Endothelial cell (in vitro differentiated cells): ENCODE measurements around the gene RNU2-1. TPM values are rescaled to one million over a fixed set of nuclear protein-coding genes. Genes with fewer than 3 reads are reported as not detected.

Experiments used
- DNase-seq: peaks from one replicate; pipeline ENCODE4 v3.0.0; 2021; ENCODE audit warnings: low spot score
- H3K27ac Mint-ChIP-seq: one replicate; pipeline ENCODE4 v1.8.0; 2021; ENCODE audit warnings: mixed read lengths, inconsistent platforms; ENCODE audit not compliant: unreplicated experiment
- H3K27me3 Mint-ChIP-seq: one replicate; pipeline ENCODE4 v1.8.0; 2021; ENCODE audit warnings: mild to moderate bottlenecking, moderate library complexity, mixed read lengths, inconsistent platforms; ENCODE audit not compliant: unreplicated experiment
- H3K36me3 Mint-ChIP-seq: one replicate; pipeline ENCODE4 v1.8.0; 2021; ENCODE audit warnings: mild to moderate bottlenecking, low read depth, mixed read lengths, inconsistent platforms; ENCODE audit not compliant: unreplicated experiment
- H3K4me1 Mint-ChIP-seq: one replicate; pipeline ENCODE4 v1.8.0; 2021; ENCODE audit warnings: mild to moderate bottlenecking, mixed read lengths, inconsistent platforms; ENCODE audit not compliant: unreplicated experiment
- H3K4me3 Mint-ChIP-seq: one replicate; pipeline ENCODE4 v1.8.0; 2021; ENCODE audit warnings: mild to moderate bottlenecking, mixed read lengths, inconsistent platforms; ENCODE audit not compliant: unreplicated experiment
- H3K9me3 Mint-ChIP-seq: one replicate; pipeline ENCODE4 v1.8.0; 2021; ENCODE audit warnings: mixed read lengths, inconsistent platforms; ENCODE audit not compliant: unreplicated experiment
- total RNA-seq: library from RNA; stranded (reverse); fragmentation: NEBNext Ultra II Directional; extraction: Animal tissue kit (Norgen Biotek cat#: 25700); gene quantifications from one replicate; pipeline ENCODE4 v1.2.1, GENCODE V29; 2021; ENCODE audit not compliant: unreplicated experiment
- TF ChIP-seq, protein P1 (sequence below): fragments of 200-600 bp; sonication (generic); IDR thresholded peaks from one replicate; pipeline ENCODE4 v1.5.0; 2021; ENCODE audit warnings: antibody characterized with exemption; ENCODE audit not compliant: unreplicated experiment

The RNU2-1 gene
- total RNA-seq, 1 donor from 2014 or later = 10,056 TPM

DNA sequence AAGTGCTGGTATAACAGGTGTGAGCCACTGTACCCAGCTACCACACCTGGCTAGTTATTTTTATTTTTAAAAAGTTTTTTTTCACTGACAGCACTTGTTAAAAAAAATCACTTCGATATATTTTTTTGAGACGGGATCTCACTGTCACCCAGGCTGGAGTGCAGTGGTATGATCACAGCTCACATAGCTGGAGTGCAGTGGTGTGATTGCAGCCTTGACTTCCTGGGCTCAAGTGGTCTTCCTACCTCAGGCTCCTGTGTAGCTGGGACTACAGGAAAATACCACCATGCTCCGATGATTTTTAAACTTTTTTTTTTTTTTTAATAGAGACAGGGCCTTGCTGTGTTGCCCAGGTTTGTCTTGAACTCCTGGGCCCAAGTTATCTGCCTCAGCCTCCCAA, 49.9 kb downstream of the RNU2-1 start:
- Mint-ChIP-seq H3K27ac (no peak overlapping the region), H3K4me1 (no peaks in the 10 kb centered on the region), H3K36me3 (peaks cover 13% of the 10 kb centered on the region), H3K27me3 (peaks cover 1% of the 10 kb centered on the region), H3K9me3 (no peaks in the 10 kb centered on the region), H3K4me3 (no peak overlapping the region)
- DNase-seq = no peak
- TF ChIP-seq, protein P1, sequence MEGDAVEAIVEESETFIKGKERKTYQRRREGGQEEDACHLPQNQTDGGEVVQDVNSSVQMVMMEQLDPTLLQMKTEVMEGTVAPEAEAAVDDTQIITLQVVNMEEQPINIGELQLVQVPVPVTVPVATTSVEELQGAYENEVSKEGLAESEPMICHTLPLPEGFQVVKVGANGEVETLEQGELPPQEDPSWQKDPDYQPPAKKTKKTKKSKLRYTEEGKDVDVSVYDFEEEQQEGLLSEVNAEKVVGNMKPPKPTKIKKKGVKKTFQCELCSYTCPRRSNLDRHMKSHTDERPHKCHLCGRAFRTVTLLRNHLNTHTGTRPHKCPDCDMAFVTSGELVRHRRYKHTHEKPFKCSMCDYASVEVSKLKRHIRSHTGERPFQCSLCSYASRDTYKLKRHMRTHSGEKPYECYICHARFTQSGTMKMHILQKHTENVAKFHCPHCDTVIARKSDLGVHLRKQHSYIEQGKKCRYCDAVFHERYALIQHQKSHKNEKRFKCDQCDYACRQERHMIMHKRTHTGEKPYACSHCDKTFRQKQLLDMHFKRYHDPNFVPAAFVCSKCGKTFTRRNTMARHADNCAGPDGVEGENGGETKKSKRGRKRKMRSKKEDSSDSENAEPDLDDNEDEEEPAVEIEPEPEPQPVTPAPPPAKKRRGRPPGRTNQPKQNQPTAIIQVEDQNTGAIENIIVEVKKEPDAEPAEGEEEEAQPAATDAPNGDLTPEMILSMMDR = no peak

Other genes starting within 250 kb of the RNU2-1 start
- 1,237 TPM for gene RPL27, start 235.6 kb downstream of the RNU2-1 start, total RNA-seq
- gene IFI35, start 227.2 kb downstream of the RNU2-1 start, total RNA-seq = 4.2 TPM
- gene VAT1, start 211.6 kb downstream of the RNU2-1 start, total RNA-seq = 460 TPM
- gene RND2, start 208.7 kb downstream of the RNU2-1 start, total RNA-seq = 5.9 TPM
- gene BRCA1, start 108.6 kb downstream of the RNU2-1 start, total RNA-seq = 8.7 TPM
- 74.9 TPM for gene NBR1, start 62.8 kb downstream of the RNU2-1 start, total RNA-seq
- gene TMEM106A, start 22.1 kb downstream of the RNU2-1 start, total RNA-seq = 14.4 TPM
- not detected for gene CCDC200, start 5.4 kb downstream of the RNU2-1 start, total RNA-seq
- gene ARL4D, start 165.0 kb upstream of the RNU2-1 start, total RNA-seq = 35.7 TPM
- 54.1 TPM for gene DHX8, start 250.0 kb upstream of the RNU2-1 start, total RNA-seq